ENCODE data around the gene S100A4.

S100A4 gene

DNA sequence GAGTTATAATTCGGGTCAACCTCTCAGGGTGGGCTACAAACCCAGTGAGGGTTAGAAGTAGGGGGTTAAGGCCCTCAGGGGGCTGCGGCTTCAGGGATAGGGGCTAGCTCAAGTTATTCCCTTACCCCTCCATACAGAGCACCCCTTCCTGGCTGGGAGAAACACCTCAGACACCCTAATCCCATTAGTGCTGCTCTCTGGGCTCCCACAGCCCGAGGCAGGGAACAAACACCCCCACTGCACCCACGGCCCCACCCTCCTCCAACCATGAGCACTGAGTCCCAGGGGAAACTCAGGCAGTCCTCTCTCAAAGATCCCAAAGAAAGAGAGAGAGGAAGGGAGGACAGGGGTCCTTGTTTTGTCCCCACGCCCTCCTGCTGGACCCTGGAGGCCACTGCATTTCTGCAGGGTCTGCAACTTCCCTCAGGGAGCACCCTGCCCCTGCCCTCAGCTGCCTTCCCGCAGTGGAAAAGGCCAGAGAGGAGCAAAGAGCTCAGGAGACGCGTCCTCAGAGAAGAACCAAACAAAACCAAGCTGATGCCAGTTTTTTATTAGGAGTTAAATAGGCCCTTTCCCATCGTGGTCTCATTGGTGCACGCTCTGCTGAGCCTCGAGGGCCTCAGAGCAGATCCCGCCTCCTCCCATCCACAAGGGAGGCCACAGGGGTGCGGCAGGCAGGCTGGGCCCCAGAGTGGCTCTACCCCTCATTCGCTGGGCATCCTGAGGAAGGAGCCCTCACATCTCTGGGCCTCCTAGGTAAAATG is 1.4 kb upstream of the S100A4 start:
- no peak for DNase-seq

DNA sequence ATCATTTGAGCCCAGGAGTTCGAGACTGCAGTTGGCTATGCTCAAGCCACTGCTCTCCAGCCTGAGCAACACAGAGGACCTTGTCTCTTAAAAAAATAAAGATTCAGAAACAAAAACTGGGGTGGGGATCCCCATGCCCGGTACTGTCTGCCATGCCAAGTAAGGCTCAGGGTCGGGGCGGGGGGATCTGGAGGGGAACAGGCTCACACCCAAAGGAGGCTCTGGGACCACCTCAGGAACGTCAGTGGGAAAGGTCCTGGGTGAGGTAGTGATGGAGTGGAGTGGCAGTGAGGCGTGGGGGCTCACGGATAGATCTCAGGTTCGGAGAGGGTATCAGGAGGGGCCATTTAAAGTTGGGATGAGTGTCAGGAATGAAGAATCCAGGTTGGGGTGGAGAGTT is 765 bp upstream of the S100A4 start:
- no peak for DNase-seq

DNA sequence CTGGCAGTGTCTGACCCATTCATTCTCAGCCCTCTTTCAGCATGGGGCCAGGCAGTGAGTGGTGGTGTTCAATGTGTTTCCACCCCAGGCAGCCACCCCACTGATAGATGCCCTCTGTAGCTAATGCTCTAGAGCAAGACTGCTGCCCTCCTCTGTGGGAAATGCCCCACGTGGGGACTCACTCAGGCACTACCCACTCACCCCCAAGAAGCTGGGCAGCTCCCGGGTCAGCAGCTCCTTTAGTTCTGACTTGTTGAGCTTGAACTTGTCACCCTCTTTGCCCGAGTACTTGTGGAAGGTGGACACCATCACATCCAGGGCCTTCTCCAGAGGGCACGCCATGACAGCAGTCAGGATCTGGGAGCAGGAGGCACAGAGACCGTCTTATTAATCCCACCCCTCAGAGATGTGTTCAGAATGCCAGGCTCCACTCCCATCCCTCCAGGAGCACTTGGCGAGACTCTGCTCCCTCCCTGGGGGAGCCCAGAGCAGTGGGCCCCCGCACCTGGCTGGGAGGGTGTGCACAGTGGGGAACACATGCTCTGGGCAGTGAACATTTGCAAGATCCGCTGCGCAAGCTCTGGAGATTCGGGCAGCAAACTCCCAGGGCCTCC is 1.0 kb downstream of the S100A4 start:
- no peak for DNase-seq

DNA sequence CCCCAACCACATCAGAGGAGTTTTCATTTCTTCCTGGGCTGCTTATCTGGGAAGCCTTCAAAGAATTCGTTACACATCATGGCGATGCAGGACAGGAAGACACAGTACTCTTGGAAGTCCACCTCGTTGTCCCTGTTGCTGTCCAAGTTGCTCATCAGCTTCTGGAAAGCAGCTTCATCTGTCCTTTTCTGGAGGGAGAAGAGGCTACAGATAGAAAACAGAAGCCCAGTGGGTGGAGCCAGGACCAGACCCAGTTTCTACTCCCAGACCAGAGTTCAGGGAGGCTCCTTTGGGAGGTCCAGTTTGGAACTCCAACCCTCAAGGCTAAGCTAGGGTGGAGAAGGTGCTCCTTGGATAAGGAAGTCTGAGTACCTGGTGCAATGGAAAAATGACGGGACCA is 1.9 kb downstream of the S100A4 start:
- no peak for DNase-seq

DNA sequence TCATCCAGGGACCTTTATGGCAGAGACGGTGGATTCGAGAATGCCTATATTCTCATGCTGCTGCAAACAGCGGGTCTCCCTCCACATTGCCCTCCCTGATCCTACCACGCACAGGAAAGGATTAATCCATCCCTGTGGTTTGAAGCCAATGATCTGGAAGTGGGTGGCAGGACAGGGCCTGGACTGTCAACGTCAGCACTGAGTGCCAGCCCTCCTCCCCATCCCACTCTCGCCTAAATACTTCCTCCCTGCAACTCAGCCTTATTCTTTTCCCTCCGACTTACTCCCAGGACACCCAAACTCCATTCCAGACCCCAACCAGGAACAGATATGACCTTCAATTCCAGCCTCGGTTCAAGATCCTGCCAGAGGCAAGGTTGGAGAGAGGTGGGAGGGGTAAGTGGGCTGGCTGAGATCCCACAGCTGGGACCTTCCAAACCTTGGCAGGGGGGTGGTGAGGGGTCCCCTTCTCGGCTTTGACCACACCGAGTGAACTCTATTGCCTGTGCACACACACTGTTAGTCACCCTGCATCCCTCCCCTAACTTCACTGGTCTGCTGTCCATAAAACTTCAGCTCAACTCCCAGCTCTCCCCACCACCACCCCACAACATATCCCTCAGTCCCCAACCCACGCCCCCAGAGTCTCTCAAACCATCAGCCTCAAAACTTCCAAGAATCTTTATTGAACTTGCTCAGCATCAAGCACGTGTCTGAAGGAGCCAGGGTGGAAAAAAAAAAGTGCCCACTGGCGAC is 2.5 kb downstream of the S100A4 start:
- no peak for DNase-seq

DNA sequence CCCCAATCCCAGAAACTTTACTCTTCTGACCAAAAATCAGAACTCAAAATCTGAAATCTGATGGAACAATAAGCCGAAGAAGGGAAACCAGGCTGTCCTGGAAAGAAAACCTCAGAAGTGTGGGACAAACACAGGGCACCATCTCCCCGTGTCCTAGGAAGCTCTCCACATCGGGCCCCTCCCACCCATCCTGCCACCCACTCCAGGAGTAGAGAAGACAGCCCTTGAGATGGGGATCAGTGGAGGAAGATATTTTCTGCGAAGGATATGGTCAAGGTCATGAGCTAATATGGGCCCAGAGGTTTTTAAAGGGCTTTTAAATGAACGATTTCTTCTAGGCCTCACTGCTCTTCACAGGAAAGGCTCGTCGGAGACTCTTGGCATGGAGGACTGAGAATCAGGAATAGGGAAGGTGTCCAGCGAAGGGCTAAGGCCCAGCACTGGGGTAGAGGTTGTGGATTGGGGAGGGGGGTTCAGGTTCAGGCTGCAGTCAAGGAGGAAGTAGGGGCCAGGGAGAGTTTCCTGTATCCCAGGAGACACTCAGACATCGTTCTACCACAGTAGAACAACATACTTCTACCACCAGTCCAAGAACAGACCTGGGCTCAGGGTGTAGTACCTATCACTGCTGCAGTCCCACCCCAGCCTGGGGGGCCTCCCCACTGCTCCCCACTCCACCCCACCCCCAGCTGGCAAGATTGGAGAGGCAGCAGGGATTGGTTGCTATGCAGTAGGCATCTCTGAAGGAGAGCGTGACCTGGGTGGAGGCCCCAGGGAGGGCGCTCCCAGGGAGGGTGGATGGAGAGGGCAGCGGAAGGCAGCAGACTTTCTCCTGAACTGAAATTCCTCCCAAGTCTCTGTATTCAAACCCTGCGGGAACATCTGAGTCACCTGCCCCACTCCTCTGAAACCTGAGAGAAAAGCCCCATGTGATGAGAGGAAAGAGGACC is 3.7 kb downstream of the S100A4 start:
- no peak for DNase-seq

DNA sequence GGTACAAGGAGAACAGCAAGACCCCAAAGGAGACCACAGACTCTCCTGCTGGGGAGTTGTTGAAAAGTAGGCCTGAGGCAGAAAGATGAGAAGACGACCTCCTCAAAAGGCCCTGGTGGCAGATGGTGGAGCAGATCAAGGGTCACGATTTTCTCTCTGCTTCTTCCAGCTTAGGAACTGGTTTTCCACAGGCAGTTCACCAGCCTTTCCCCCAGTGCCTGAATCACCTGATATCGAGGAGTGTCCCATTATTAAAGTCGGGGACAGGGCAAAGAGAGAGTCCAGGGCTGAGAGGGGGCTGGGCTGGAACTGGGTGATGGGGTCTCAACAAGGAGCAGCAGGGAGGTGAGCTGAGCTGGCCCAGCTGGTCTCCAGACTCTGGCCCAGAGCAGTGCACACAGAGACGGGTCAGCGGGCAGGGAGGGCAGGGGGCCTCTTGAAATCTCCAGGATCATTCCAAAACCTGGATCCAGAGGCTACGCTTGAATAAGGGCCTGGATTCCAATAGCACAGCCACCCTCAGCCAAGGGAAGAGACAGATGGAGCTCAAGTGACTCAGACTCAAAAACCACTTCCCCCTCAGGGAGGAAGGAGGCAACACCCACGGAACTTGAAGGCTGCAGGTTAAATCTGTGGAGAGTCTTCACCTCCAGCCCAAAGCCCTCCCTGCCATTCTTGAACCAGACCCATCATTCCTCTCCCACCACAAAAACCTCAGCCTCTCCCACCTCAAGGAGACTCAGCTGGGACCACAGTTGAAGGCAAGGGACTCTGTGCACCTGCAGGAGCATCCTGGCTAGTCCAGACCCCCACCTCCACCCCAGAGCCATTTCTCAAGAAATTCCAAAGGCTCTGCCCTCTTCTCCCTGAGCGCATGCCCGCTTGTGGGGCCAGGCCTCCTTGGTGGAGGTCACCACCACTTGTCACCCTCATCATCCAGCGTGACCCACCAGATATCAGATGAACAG is 4.9 kb downstream of the S100A4 start, which contains the start of gene S100A5:
Gene S100A5, minus strand, starts transcription at position 541 of the 968 bp plus-strand sequence. CDS start 743 bp downstream, outside the sequence.
- DNase-seq: peak; percentile 74

DNA sequence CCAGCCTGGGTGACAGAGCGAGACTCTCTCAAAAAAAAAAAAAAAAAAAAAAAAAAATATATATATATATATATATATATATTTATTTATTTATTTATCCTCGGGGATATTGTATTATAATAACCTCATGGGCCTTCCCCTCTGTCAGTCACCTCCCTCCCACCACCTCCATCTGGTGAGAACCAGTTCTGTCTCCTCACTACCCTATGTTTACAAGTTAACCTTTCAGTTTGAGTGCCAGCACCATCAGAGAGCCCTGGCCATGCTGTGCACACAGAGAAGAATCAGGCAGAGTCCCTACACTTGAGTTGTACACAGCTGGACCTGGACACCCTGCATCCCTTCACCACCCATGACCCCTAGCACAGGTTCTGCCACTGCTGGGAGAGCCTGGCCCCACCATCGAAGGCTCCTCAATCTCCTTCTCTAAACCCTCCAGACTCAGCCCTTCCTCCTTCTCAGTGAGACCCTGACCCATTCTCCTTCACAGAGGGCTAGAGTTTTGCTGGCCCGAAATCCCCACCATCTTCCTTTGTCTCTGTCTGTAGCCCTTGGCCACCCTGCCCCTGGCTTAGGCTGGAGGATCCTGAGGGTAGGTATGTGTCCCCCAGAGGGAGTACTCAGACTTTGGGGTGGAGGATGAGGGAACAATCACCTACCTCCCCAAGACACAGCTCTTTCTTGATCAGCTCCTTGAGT is 6.1 kb downstream of the S100A4 start:
- DNase-seq: no peak

DNA sequence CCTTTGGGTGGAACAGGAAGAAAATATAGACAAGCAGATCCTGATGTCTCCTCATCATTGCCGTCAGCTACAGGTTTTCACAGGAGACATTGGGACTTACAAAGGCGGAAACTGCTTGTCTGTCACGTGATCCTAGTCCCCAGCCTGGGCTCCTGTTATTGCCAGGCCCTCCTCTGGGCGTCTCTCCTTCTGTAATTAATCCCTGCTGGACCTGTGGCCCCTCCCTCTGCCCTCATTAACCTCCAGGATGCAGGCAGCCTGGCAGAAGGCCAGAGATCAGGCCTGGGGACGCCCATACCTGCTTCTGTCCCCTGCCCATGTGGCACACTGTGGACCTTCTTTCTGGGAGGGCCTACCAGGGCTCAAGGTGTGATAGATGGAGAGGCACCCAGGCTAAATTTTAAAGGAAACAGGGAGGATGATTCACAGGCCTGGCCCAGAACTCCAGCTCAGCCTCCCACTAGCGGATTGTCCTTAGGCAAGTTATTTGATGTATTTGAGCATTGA is 7.2 kb downstream of the S100A4 start:
- no peak for DNase-seq

DNA sequence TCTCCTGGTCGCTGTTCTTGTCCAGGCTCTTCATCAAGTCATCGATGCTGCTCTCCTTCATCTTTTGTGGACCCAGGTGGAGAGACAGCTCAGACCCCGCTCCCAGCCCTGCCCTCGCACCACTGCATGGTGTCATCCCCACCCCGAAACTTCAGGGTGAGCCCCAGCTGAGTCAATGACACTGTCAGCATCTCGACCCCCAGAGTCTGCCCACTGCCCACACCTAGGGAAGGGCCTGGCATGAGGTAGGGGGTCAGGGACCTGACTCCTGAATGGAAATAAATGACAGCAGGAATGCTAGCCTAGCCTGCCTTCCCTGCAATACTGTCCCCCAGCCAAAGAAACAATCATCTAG is 8.3 kb downstream of the S100A4 start:
- DNase-seq: no peak

DNA sequence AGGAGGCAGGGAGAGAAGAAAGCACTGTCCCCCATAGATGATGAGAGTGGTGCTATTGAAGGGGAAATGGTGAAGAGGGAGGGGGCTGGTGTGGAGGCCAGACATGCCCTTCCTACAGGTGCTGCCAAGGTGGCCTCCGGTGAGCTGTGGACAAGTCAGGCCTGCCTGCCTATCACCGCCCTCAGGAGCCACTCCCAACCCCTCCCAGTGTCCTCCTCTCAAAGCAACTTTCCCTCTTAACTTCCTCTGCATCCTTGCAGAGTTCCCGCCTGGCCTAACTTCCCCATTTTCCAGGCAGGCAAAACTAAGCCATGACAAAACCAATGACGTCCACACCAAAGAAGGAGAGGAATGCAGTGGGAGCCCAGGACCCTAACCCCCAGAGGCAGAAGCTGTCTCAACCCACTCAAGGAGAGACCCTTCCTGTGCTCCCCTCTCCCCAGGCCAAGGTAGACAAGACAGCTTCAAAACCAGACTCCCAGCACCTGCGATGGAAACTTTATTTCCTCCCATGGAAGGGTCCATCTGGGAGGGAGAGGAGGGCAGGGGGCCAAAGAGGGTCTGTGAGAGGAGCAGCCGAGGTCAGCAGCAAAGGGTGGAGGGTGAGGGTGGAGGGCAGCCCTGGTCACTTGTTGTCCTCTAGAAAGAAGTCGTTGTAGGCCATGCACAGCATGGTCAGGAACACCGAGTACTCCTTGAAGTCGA is 8.8 kb downstream of the S100A4 start:
- DNase-seq: no peak

DNA sequence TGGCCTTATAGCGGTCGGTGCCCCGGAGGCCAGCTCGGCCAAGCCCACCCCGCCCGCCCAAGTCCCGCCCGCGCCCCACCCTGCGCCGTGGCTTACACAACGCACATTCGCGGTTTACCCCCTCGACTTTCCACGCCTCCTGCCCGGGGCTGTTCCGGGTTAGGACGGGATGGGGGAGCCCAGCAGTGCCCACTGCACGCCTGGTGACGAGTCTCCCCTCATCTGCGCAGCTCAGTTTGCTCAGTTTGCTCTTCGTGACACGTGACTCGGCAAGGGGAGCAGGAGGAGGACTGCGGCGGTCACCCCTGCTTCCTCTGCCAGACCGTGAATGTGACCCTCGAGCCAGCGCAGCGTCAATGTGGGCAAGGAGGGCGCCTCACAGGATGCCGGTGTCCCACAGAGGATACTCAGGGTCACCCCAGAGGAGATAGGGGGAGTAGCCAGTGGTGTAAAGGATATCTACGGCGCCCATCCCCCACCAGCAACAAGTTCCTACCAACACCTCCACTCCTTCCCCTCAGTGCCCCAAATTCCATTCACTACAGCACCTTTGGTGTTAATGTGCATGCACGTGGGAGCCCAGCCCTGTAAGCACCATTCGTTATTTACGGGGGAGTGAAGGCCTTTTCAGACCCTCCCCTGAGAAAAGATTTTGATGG is 9.5 kb downstream of the S100A4 start:
- peak; percentile 66 for DNase-seq

DNA sequence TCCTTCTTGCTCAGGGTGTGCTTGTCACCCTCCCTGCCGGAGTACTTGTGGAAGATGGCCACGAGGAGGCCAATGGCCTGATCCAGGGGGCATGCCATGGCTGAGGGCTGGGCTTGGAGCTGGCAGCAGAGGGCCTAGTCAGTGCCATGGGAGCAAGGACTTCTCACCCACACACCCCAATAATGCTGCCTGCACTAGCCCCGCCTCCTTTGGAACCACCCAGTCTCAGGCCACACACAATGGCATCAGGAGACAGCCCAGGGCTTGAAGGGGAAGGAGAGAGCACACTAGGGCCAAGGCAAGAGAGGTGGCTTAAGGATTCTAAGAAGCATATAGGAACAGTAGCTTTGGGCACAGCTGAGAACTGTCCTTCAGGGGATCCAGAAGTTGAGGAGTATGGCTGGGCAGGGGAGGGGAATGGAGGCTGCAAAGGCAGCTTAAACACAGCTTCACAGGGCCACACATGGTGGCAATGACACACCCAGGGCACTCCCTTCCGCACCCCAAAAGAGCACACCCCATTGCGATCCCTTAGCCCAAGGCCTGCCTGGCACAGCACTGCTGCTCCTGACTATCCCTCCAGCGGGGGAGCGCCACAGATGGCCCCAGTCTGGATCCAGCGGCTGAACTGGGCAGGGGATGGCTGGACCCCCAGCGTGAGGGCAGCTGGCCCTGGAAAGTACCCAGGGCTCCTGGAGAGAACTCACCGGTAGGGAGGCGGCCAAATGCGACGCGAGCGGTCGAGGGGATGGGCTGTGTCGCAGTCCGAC is 10.2 kb downstream of the S100A4 start, which contains the start of gene S100A6:
Gene S100A6, minus strand, starts transcription at position 750 of the 770 bp plus-strand sequence. Its CDS starts 652 bp downstream, at position 98.
- peak; percentile 30 for DNase-seq

DNA sequence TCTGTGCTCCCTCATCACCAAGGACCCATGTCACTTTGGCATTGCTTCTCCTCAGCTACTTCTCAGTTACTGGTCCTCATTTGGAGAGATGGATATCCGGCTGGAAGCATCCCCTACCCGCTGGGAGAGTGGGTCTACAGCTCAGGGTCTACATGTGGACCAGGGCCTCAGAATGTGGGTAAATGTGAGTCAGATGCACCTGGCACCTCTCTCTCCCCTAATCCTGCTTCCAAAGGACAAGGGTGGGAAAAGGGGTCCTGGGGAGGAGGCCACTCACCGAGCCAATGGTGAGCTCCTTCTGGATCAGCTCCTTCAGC is 10.7 kb downstream of the S100A4 start:
- no peak for DNase-seq

DNA sequence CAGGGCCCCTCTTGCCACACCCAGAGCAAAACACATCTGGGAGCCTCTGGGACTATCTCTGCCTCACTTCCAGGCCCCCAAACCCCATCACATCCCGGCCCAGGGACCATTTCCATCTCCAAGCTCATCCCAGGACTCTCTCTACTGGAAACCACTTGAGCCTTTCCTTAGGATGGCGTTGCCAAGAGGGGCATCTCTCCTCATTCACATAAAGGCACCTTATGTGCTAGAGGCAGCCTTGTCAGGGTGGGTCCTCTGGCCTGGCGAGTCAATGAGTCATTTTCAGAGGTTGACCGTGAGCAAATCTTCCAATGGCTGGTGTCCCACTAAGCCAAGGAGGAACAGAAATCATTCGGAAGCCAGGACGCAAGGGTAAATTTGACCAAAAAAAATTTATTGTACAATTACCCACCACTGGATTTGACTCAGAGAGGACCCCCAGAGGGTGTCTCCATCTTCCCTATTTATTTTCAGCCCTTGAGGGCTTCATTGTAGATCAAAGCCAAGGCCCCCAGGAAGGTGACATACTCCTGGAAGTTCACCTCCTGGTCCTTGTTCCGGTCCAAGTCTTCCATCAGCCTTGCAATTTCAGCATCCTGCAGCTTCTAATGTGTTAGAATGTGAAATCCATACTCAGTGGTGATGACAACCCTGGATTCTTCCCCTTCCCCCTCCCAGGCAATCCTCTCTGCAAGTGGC is 11.2 kb downstream of the S100A4 start:
- DNase-seq: no peak

DNA sequence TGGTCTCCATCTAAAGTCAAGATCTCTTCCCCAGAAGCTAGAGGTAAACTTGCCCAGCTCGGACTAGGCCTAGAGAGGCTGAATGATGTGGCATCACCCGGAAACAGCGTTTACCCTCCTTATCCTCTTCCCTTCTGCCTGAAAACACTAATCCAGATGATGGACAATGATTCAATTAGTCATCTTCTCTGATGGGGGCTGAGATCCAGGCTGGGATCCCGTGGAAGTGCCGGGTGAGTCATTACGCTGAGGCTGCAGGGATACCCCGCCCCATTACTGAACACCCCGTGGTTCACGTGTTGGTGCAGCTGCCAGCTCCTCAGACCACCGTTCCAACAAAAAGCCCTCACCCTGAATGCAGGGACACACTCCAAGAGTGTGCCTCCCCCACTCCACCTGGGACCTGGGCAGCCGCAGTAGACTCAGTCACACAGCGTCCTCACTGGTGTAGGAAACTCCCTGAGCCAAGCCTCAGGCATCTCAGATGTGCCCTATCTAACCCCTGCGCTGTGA is 11.9 kb downstream of the S100A4 start:
- no peak for DNase-seq

DNA sequence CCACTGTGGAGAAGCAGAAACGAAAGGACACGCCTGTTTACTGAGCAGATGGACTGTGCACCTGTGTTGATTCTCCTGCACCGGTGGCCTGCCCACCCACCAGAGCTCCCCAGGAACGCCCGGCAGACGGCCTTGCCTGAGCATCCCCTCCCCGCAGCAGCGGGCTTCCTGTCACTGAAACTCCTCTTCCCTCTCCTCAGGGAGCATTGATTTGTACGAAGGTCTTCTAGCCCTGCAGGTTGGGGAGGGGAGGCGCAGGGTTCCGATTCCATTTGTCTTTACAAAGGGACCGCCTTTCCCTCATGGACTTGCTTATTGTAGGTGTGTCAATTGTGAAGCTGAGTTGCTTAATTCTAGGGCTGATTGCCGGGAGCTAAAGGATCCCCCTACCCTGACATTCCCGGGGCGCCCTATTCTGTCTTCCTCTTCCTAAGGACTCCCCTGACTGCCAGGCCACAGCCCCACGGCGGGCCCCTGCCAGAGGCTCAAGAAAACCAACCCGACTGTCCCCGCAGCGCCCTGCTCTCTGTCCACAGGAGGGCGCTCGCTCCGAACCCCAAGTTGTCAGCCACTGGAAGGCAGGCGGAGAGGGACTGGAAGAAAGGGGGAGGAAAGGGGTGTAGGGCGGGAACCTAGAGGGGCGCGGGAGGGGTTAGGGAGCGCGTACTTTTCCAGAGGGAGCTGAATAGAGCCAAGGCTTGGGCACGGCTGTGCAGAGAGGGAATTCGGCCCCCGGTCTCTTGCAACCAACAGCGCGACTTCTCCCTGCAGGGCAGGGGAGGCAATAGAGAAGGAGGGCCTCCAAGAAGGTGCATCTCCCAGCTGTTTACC is 12.6 kb downstream of the S100A4 start:
- peak; percentile 53 for DNase-seq

Data from MV-4-11 (cell line).